HepG2 (cell line): ENCODE data around the gene VPS11. TPM values are rescaled to one million over a fixed set of nuclear protein-coding genes. Genes with fewer than 3 reads are reported as not detected.

ENCODE experiments used
- ATRX ChIP-seq: sonication (generic); formaldehyde crosslinking; IDR thresholded peaks from 2 replicates; pipeline ENCODE4 v1.4.0; 2020; ENCODE audit warnings: missing genetic modification reagents, borderline replicate concordance
- CHD2 ChIP-seq: IDR thresholded peaks from 2 replicates; pipeline ENCODE4 v1.6.1; 2011; ENCODE audit warnings: low read depth, low read length, improper control_type of control experiment
- IRF2 ChIP-seq: IDR thresholded peaks from 2 replicates; pipeline ENCODE4 v1.6.1; 2018; ENCODE audit warnings: missing genetic modification reagents, missing compliant biosample characterization
- KMT2A ChIP-seq: sonication (generic); formaldehyde crosslinking; IDR thresholded peaks from 2 replicates; pipeline ENCODE4 v1.4.0; 2020; ENCODE audit warnings: missing genetic modification reagents
- MXD4 ChIP-seq: IDR thresholded peaks from 2 replicates; pipeline ENCODE4 v1.6.1; 2016; ENCODE audit warnings: mild to moderate bottlenecking, missing biosample characterization, missing genetic modification reagents
- RXRB ChIP-seq: IDR thresholded peaks from 2 replicates; pipeline ENCODE4 v1.6.1; 2016; ENCODE audit warnings: borderline replicate concordance, missing genetic modification reagents, missing compliant biosample characterization
- ZFAT ChIP-seq: sonication (generic); formaldehyde crosslinking; conservative IDR thresholded peaks from 2 replicates; pipeline ENCODE4 v1.8.1; 2023; ENCODE audit warnings: missing genetic modification reagents, inconsistent platforms
- ZKSCAN5 ChIP-seq: sonication (generic); formaldehyde crosslinking; IDR thresholded peaks from 2 replicates; pipeline ENCODE4 v1.5.1; 2020; ENCODE audit warnings: mild to moderate bottlenecking, missing genetic modification reagents
- ZNF160 ChIP-seq: sonication (generic); formaldehyde crosslinking; IDR thresholded peaks from 2 replicates; pipeline ENCODE4 v1.8.0; 2022; ENCODE audit warnings: mild to moderate bottlenecking, inconsistent platforms, missing genetic modification reagents
- ZNF207 ChIP-seq: fragments of 450-650 bp; IDR thresholded peaks from 2 replicates; pipeline ENCODE4 v1.6.1; 2016; ENCODE audit warnings: antibody characterized with exemption, borderline replicate concordance
- ZNF274 ChIP-seq: sonication (generic); formaldehyde crosslinking; IDR thresholded peaks from 2 replicates; pipeline ENCODE4 v1.5.1; 2020; ENCODE audit warnings: mild to moderate bottlenecking, missing genetic modification reagents
- ZNF510 ChIP-seq: sonication (generic); formaldehyde crosslinking; IDR thresholded peaks from 2 replicates; pipeline ENCODE4 v1.4.0; 2020; ENCODE audit warnings: low read depth, mild to moderate bottlenecking, missing genetic modification reagents
- ZNF788 ChIP-seq: sonication (generic); formaldehyde crosslinking; IDR thresholded peaks from 2 replicates; pipeline ENCODE4 v1.5.0; 2020; ENCODE audit warnings: mild to moderate bottlenecking, missing genetic modification reagents, borderline replicate concordance
- polyA plus RNA-seq, 8 experiments: library from polyadenylated mRNA; depleted of rRNA in 3 of 8; stranded (reverse) in 7 of 8; unstranded in 1 of 8; fragments of >200 nt; fragmentation: Illumina TruSeq in 4 of 8; extraction: Trizol in 4 of 8; gene quantifications; 2 replicates each; pipeline versions ENCODE4 v1.2.1 to v1.2.3, GENCODE V29; 2011 to 2016; ENCODE audit warnings: low read depth in 4 of 8, missing spikeins in 1 of 8, mixed read lengths in 1 of 8; ENCODE audit not compliant: insufficient read depth in 1 of 8
- total RNA-seq, 5 experiments: library from RNA; depleted of rRNA; stranded (reverse); fragments of >200 nt; fragmentation: Illumina TruSeq; extraction: Trizol; gene quantifications; 2 replicates each; pipeline ENCODE4 v1.2.3, GENCODE V29; 2016; ENCODE audit warnings: low read depth in 1 of 5
- TF ChIP-seq, protein P1 (sequence below): sonication (generic); formaldehyde crosslinking; IDR thresholded peaks from 2 replicates; pipeline ENCODE4 v1.8.0; 2022; ENCODE audit warnings: missing genetic modification reagents, mild to moderate bottlenecking, moderate library complexity, borderline replicate concordance
- TF ChIP-seq, protein P2 (sequence below): sonication (generic); formaldehyde crosslinking; IDR thresholded peaks from 2 replicates; pipeline ENCODE4 v1.4.0; 2020; ENCODE audit warnings: mild to moderate bottlenecking, missing genetic modification reagents
- TF ChIP-seq, protein P3 (sequence below): IDR thresholded peaks from 2 replicates; pipeline ENCODE4 v1.6.1; 2016; ENCODE audit warnings: missing biosample characterization, missing genetic modification reagents, low read depth

The VPS11 gene
- total and polyA plus RNA-seq, 2 of the 13 experiments (the other 11 are each of a cell fraction or from before 2014, with no cell fraction given) = 13.7 to 21.6 TPM

DNA sequence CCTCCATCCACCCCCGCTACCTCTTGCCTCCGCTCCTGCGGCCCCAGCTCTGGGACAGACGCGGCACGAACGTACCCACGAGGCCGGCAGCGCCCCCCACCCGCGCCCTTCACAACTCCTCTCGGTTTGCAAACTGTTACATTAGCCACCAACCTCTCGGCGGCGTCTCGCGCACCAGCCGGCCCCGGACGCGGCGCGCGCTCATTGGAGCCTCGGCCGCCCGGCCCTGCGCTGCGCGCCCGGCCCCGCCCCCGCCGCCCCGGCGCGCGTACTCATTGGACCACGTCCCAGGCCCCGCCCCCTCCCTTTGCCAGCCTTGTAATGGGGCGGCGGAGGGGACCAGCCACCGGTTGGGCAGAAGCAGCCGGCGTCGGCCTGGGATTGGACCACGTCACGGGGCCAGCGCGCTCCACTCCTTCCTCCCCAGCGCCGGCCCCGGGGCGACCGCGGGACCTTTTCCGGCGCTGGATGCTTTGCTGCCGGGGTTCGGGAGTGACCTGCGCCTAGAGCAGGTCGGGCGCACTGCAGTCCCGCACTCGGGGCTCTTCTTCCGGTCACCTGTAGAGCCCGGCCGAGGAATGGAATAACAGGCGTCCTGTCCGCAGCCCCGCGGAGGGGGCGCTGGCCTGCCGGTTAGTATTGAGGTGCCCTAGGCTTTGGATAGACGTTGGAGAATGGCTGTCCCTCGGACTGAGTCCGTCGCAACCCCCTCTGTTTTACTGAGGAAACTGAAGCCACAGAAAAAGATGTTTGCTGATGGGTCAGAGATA is 10.4 kb upstream of the VPS11 start, which contains the start of gene HYOU1 (continued):
- TF ChIP-seq, protein P1, sequence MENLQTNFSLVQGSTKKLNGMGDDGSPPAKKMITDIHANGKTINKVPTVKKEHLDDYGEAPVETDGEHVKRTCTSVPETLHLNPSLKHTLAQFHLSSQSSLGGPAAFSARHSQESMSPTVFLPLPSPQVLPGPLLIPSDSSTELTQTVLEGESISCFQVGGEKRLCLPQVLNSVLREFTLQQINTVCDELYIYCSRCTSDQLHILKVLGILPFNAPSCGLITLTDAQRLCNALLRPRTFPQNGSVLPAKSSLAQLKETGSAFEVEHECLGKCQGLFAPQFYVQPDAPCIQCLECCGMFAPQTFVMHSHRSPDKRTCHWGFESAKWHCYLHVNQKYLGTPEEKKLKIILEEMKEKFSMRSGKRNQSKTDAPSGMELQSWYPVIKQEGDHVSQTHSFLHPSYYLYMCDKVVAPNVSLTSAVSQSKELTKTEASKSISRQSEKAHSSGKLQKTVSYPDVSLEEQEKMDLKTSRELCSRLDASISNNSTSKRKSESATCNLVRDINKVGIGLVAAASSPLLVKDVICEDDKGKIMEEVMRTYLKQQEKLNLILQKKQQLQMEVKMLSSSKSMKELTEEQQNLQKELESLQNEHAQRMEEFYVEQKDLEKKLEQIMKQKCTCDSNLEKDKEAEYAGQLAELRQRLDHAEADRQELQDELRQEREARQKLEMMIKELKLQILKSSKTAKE (CRISPR knock-in tag) = no peak
- TF ChIP-seq KMT2A (CRISPR knock-in tag) = peak; percentile 40; the same call in 1 of the 2 replicates
- no peak for TF ChIP-seq RXRB (CRISPR knock-in tag)
- no peak for TF ChIP-seq ATRX (CRISPR knock-in tag)
- TF ChIP-seq ZNF207 = no peak
- no peak for TF ChIP-seq ZNF510 (CRISPR knock-in tag)
- TF ChIP-seq MXD4 (CRISPR knock-in tag) = peak; percentile 83; the same call in 1 of the 2 replicates
- TF ChIP-seq, protein P2, sequence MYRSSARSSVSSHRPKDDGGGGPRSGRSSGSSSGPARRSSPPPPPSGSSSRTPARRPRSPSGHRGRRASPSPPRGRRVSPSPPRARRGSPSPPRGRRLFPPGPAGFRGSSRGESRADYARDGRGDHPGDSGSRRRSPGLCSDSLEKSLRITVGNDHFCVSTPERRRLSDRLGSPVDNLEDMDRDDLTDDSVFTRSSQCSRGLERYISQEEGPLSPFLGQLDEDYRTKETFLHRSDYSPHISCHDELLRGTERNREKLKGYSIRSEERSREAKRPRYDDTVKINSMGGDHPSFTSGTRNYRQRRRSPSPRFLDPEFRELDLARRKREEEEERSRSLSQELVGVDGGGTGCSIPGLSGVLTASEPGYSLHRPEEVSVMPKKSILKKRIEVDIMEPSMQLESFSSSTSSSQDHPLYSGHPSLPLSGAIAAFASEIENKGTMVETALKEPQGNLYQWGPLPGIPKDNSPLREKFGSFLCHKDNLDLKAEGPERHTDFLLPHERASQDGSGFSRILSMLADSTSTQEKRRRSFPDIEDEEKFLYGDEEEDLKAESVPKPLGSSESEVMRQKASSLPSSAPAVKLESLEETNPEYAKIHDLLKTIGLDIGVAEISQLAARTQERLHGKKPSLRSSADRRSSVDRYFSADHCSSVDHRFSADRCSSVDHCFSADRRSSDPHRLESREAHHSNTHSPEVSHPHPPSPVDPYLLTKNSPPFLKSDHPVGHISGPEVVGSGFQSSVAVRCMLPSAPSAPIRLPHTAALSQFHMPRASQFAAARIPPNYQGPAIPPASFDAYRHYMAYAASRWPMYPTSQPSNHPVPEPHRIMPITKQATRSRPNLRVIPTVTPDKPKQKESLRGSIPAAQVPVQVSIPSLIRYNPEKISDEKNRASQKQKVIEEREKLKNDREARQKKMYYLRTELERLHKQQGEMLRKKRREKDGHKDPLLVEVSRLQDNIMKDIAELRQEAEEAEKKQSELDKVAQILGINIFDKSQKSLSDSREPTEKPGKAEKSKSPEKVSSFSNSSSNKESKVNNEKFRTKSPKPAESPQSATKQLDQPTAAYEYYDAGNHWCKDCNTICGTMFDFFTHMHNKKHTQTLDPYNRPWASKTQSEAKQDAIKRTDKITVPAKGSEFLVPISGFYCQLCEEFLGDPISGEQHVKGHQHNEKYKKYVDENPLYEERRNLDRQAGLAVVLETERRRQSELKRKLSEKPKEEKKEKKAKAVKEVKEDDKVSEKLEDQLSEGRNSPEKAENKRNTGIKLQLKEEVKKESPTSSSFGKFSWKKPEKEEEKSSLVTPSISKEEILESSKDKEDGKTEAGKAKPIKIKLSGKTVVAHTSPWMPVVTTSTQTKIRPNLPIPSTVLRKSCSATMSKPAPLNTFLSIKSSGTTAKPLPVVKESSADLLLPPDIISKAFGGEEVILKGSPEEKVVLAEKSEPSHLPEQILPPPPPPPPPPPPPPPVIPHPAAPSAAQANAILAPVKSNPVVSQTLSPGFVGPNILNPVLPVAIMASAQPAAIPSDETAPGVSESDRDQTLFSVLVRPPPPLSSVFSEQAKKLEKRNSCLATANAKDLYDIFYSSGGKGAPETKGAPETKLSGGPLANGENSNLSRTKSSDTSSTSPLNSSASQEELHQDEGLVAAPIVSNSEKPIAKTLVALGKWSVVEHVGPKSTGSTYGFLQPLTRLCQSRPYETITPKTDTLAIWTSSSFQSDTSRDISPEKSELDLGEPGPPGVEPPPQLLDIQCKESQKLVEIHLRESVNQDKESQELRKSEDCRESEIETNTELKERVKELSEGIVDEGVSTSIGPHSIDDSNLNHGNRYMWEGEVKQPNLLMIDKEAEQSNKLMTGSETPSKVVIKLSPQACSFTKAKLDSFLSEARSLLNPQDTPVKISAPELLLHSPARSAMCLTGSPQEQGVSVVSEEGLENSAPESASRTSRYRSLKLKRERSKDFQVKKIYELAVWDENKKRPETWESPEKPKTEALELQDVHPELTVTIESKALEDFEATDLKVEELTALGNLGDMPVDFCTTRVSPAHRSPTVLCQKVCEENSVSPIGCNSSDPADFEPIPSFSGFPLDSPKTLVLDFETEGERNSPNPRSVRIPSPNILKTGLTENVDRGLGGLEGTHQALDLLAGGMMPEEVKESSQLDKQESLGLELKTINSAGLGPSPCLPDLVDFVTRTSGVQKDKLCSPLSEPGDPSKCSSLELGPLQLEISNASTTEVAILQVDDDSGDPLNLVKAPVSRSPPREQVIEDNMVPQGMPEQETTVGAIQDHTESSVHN = no peak
- peak; percentile 33 for TF ChIP-seq ZNF788 (CRISPR knock-in tag)
- TF ChIP-seq IRF2 = no peak
- TF ChIP-seq ZNF274 (CRISPR knock-in tag) = no peak
- TF ChIP-seq, protein P3, sequence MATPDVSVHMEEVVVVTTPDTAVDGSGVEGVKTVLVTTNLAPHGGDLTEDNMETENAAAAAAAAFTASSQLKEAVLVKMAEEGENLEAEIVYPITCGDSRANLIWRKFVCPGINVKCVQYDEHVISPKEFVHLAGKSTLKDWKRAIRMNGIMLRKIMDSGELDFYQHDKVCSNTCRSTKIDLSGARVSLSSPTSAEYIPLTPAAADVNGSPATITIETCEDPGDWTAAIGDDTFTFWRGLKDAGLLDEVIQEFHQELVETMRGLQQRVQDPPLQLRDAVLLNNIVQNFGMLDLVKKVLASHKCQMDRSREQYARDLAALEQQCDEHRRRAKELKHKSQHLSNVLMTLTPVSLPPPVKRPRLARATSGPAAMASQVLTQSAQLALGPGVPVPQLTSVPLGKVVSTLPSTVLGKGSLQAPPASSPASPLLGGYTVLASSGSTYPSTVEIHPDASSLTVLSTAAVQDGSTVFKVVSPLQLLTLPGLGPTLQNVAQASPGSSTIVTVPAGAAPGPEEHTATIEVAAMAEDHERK (CRISPR knock-in tag) = peak; percentile 58; the same call in 1 of the 2 replicates
- TF ChIP-seq CHD2 = peak; percentile 49; the same call in 1 of the 2 replicates
- no peak for TF ChIP-seq ZFAT
- no peak for TF ChIP-seq ZNF160 (CRISPR knock-in tag)
- TF ChIP-seq ZKSCAN5 = no peak
